Bronchial epithelial cell (primary cell): ENCODE results near the gene SLC16A8. TPM values are rescaled to one million over a fixed set of nuclear protein-coding genes. Genes with fewer than 3 reads are reported as not detected.
"Not testable (repeated sequence)": the region's sequence is repeated elsewhere in the genome, so short reads cannot be mapped to it uniquely, and the experiment has no call there.

Source experiments
- DNase-seq: peaks from one replicate; pipeline ENCODE4 v3.0.0-alpha.2; 2010; ENCODE audit warnings: low read depth
- FAIRE-seq: peaks from 2 replicates; lab custom pipeline; 2011; peaks lifted over from hg19 to GRCh38; lab: Jason Lieb, UNC
- H3K27me3 ChIP-seq: 2 replicates; pipeline ENCODE4 v1.5.1; 2011; ENCODE audit warnings: low read length; ENCODE audit not compliant: control insufficient read depth, insufficient read depth
- H3K36me3 ChIP-seq: 2 replicates; pipeline ENCODE4 v1.5.1; 2011; ENCODE audit warnings: low read length; ENCODE audit not compliant: control insufficient read depth, insufficient read depth
- H3K4me3 ChIP-seq: 2 replicates; pipeline ENCODE4 v1.5.1; 2011; ENCODE audit warnings: mild to moderate bottlenecking, low read depth, low read length, control low read depth
- total RNA-seq: library from RNA; depleted of rRNA; stranded (reverse); fragments of >200 nt; gene quantifications from 2 replicates; pipeline ENCODE4 v1.2.1, GENCODE V29; 2014
- TF ChIP-seq, protein P1 (sequence below): IDR thresholded peaks from 2 replicates; pipeline ENCODE4 v1.5.1; 2011; ENCODE audit warnings: mild to moderate bottlenecking, moderate library complexity, low read length, control low read depth, inconsistent platforms; ENCODE audit not compliant: insufficient read depth, severe bottlenecking

SLC16A8 gene
- total RNA-seq, 1 donor from 2014 or later, result 0.26 TPM

DNA sequence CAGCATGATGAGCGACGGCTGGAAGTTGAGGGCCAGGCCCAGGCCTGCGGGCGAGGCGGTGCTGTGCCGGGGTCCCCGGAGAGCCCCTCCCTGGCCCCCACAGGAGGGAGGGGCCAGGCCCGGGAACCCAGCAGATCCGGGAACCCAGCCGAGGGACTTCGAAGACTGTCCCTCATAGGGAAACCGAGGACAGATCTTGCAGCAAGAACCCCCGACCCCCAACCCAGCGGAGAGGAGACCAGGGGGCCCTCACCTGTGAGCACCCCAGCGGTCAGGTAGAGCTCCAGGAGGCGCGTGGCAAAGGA, 2.4 kb downstream of the SLC16A8 start:
- H3K36me3 ChIP-seq, result no peaks in the 10 kb centered on the region
- no peak for DNase-seq
- FAIRE-seq, result no peak
- peak overlapping the region; percentile 38 for H3K4me3 ChIP-seq
- H3K27me3 ChIP-seq, result peaks cover 8% of the 10 kb centered on the region
- TF ChIP-seq, protein P1, sequence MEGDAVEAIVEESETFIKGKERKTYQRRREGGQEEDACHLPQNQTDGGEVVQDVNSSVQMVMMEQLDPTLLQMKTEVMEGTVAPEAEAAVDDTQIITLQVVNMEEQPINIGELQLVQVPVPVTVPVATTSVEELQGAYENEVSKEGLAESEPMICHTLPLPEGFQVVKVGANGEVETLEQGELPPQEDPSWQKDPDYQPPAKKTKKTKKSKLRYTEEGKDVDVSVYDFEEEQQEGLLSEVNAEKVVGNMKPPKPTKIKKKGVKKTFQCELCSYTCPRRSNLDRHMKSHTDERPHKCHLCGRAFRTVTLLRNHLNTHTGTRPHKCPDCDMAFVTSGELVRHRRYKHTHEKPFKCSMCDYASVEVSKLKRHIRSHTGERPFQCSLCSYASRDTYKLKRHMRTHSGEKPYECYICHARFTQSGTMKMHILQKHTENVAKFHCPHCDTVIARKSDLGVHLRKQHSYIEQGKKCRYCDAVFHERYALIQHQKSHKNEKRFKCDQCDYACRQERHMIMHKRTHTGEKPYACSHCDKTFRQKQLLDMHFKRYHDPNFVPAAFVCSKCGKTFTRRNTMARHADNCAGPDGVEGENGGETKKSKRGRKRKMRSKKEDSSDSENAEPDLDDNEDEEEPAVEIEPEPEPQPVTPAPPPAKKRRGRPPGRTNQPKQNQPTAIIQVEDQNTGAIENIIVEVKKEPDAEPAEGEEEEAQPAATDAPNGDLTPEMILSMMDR, result no peak

DNA sequence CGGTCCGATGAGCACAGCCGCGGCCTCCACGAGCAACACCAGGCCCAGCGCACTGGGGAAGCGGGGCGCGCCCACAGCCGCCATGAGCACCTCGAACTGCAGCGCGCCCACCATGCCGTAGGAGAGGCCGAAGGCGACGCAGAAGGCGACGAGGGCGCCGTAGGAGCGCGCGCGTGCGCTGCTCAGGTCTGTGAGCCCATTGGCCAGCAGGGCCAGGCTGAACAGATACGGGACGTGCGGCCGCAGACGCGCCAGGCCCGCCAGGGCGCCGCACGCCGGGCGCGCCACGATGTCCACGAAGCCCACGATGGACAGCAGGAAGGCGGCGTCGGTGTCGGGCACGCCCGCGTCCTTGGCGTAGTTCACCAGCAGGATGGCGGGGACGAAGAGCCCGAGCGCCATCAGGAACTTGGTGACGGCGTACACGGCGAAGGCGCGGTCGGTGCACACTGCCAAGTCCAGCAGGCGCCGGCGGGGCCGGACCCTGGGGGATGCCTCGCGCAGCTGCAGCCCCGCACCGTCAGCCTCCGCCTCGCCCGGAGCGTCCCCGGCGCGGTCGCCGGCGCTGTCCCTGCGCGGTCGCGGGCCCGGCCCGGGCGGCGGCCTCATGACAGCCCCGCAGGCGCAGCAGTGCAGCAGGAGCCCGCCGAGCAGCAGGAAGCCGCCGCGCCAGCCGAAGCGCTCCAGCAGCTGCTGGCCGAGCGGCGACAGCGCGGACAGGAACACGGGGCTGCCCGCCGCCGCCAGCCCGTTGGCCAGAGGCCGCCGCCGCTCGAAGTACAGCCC, 2.9 kb downstream of the SLC16A8 start:
- FAIRE-seq, result no peak
- DNase-seq, result no peak
- H3K36me3 ChIP-seq, result no peaks in the 10 kb centered on the region
- TF ChIP-seq, protein P1, result no peak
- peaks cover 8% of the 10 kb centered on the region for H3K27me3 ChIP-seq
- H3K4me3 ChIP-seq, result peak overlapping the region; percentile 38

DNA sequence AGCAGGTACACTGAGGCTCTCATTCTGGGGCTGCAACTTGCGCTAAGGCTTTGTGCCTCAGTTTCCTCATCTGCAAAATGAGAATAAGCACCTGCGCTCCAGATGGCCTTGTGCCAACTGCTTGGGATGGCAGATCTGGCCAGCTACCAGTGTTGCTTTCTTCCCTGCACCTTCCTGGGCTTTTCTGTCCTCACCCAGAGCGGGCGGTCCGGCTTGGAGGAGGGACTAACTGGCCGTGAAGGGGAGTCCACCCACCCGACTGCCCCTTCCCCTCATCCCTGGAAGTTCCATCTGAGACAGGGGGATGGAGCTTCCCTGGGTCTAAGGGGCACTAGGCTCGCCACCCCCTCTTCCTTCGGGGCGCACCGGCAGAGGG, 3.5 kb downstream of the SLC16A8 start:
- H3K4me3 ChIP-seq, result peak overlapping the region; percentile 38
- TF ChIP-seq, protein P1, result no peak
- FAIRE-seq, result no peak

DNA sequence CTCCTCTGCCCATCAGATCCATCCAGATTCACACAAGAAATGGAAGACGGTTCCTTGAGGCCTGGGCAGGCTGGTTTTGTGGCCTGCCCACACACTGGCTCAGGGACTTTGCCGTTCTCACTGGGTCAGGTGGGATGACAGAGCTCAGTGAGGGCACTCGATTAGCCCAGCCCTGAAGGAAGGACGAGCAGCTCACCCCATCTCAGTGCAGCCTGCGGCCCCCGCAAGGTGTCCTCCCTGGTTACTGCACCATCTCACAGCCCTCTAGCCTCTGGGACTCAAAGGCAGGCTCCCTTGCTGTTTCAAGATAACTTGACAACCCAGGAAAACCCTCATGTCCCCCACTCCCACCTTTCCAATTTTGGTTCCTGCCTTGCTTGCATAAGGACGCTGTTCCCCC, 4.2 kb downstream of the SLC16A8 start:
- DNase-seq (no peak), FAIRE-seq (no peak)
- no peaks in the 10 kb centered on the region for H3K36me3 ChIP-seq
- peaks cover 8% of the 10 kb centered on the region for H3K27me3 ChIP-seq
- no peak overlapping the region for H3K4me3 ChIP-seq
- TF ChIP-seq, protein P1, result no peak

More for the DNA sequence above, 3.5 kb downstream of the SLC16A8 start:
- H3K27me3 ChIP-seq, result peaks cover 8% of the 10 kb centered on the region
- DNase-seq, result no peak
- H3K36me3 ChIP-seq, result no peaks in the 10 kb centered on the region

DNA sequence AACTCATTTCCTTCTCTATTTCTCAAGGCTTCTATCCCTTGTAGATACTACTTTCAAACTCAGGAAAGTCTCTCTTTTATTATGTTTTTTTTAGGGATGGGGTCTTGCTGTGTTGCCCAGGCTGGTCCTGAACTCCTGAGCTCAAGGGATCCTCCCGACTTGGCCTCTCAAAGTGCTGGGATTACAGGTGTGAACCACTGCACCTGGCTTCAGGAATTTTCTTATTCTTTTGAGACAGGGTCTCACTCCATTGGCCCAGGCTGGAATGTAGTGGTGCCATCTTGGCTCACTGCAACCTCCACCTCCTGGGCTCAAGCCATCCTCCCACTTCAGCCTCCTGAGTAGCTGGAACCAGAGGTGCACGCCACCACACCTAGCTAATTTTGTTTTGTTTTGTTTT, 4.8 kb downstream of the SLC16A8 start:
- not testable (repeated sequence) for H3K36me3 ChIP-seq, H3K27me3 ChIP-seq, H3K4me3 ChIP-seq, FAIRE-seq, DNase-seq

DNA sequence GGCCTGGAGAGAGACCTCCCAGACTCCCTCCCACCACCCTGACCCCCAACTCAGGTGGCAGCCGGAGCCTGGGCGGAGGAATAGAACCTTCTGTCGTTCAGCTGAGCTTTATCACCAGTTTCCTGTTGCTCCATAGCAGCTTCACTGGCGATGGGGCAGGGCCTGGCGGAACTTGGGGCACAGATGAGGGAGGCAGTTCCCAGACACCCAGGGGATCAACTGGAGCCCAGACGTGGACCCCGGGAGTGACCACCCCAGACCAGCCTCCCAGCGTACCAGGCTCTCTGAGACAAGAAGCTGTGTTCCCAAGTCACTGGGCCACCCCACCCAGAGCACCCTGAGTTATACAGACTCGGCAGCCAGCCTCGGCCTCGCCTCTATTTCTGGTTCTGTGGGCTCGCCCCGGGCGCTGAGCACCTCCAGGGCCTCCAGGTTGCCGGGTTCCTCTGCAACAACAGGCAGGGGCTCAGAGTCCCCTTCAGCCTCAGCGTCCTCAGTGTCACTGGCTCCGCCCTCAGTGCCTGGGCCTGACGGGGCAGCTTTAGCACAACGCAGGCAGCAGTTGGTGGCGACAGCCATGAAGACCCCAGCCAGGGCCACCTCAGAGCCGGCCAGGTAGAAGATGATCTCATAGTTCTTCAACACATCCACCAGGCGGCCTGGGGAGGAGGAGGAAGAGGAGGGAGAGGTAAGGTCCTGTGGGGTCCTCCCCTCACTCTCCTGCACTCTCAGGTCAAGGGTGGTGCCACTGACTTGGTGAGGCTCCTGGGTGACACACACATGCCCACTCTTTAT, 5.7 kb downstream of the SLC16A8 start:
- no peak for DNase-seq
- FAIRE-seq, result no peak
- Histone ChIP-seq H3K4me3 (no peak overlapping the region), H3K27me3 (peaks cover 8% of the 10 kb centered on the region), H3K36me3 (peaks cover 2% of the 10 kb centered on the region)
- TF ChIP-seq, protein P1, result no peak
